ENCODE measurements around the gene NYNRIN.

NYNRIN gene

GRCh38 chr14:24415421-24416253 is 16.8 kb downstream of the NYNRIN start:
- DNase-seq (ENCODE audit: low read depth), result no peak

- no peak for DNase-seq (ENCODE audit: low read depth)
These were observed 17.6 kb downstream of the NYNRIN start for GRCh38 chr14:24416254-24416931.

- no peak for DNase-seq (ENCODE audit: low read depth)
These were observed 18.3 kb downstream of the NYNRIN start for GRCh38 chr14:24416932-24417619.

- DNase-seq (ENCODE audit: low read depth), result no peak
These were observed 19.2 kb downstream of the NYNRIN start for GRCh38 chr14:24417832-24418491.

GRCh38 chr14:24418492-24418873 is 19.7 kb downstream of the NYNRIN start:
- no peak for DNase-seq (ENCODE audit: low read depth)

GRCh38 chr14:24422261-24422660 is 23.5 kb downstream of the NYNRIN start:
- DNase-seq (ENCODE audit: low read depth), result no peak

GRCh38 chr14:24422694-24423601 is 24.1 kb downstream of the NYNRIN start:
- DNase-seq (ENCODE audit: low read depth), result no peak

- DNase-seq (ENCODE audit: low read depth), result no peak
These were observed 26.9 kb downstream of the NYNRIN start for GRCh38 chr14:24425704-24426103.

- DNase-seq (ENCODE audit: low read depth), result no peak
These were observed 27.5 kb downstream of the NYNRIN start for GRCh38 chr14:24426150-24426911.

- DNase-seq (ENCODE audit: low read depth), result no peak
These were observed 28.2 kb downstream of the NYNRIN start for GRCh38 chr14:24426912-24427536.

- no peak for DNase-seq (ENCODE audit: low read depth)
These were observed 29.0 kb downstream of the NYNRIN start for GRCh38 chr14:24427537-24428508.

GRCh38 chr14:24428628-24429394 is 30.0 kb downstream of the NYNRIN start:
- no peak for DNase-seq (ENCODE audit: low read depth)

- DNase-seq (ENCODE audit: low read depth), result peak; percentile 83
These were observed 30.8 kb downstream of the NYNRIN start, which contains the start of the genes CBLN3 and KHNYN for GRCh38 chr14:24429395-24430142. Gene CBLN3, minus strand, starts transcription at chr14:24429668. Its CDS starts 614 bp downstream, at chr14:24429054. Gene KHNYN, plus strand, starts transcription at chr14:24429954. Its CDS starts 777 bp downstream, at chr14:24430731.

GRCh38 chr14:24430143-24430681 is 31.4 kb downstream of the NYNRIN start:
- DNase-seq (ENCODE audit: low read depth), result peak; percentile 38

- DNase-seq (ENCODE audit: low read depth), result peak; percentile 45
These were observed 32.1 kb downstream of the NYNRIN start for GRCh38 chr14:24430682-24431568.
